Gastrocnemius medialis (tissue), 4 donors: ENCODE data around the gene TCF7L2. TPM values are rescaled to one million over a fixed set of nuclear protein-coding genes. Genes with fewer than 3 reads are reported as not detected.

Experiments
- ATAC-seq, 2 donors: fragments of 150-250 bp; one replicate each; pipeline ENCODE4 v1.9.1; 2016
- DNase-seq, 2 donors: peaks; one replicate each; pipeline ENCODE4 v3.0.0-alpha.2; 2019
- H3K27ac ChIP-seq, 4 donors: fragments of 200-600 bp; sonication (generic); 1 replicate in 1 of 4; 2 replicates in 3 of 4; pipeline ENCODE4 v1.5.1; 2016 to 2018; ENCODE audit warnings: mild to moderate bottlenecking in 2 of 4, moderate library complexity in 1 of 4
- H3K27me3 ChIP-seq, 3 donors: fragments of 200-600 bp; sonication (generic) in 2 of 3; 1 replicate in 1 of 3; 2 replicates in 2 of 3; pipeline versions ENCODE4 v1.5.1 to v1.6.0; 2016 to 2019; ENCODE audit warnings: mild to moderate bottlenecking in 1 of 3, moderate library complexity in 1 of 3
- H3K36me3 ChIP-seq, 2 donors: fragments of 200-600 bp; sonication (generic) in 1 of 2; one replicate each; pipeline ENCODE4 v1.5.1; 2017 to 2018
- H3K4me1 ChIP-seq, 2 donors: fragments of 200-600 bp; sonication (generic) in 1 of 2; one replicate each; pipeline ENCODE4 v1.5.1; 2016 to 2017; ENCODE audit warnings: mild to moderate bottlenecking in 2 of 2
- H3K4me3 ChIP-seq, 4 donors: fragments of 200-600 bp; sonication (generic) in 3 of 4; 1 replicate in 1 of 4; 2 replicates in 3 of 4; pipeline ENCODE4 v1.5.1; 2016 to 2019; ENCODE audit warnings: mild to moderate bottlenecking in 2 of 4
- H3K9me3 ChIP-seq, 3 donors: fragments of 200-600 bp; sonication (generic) in 2 of 3; 1 replicate in 1 of 3; 2 replicates in 2 of 3; pipeline ENCODE4 v1.5.1; 2016 to 2019
- POLR2A ChIP-seq, 2 donors: fragments of 450-650 bp; IDR thresholded peaks; one replicate each; pipeline ENCODE4 v1.6.1; 2017; ENCODE audit warnings: antibody characterized with exemption in 2 of 2, mild to moderate bottlenecking in 2 of 2, moderate library complexity in 2 of 2
- in situ Hi-C, 4 donors: fragments of 200-750 bp; cut with MboI; loops; one replicate each; pipeline versions ENCODE4 v1.15.0 to v1.8.0; 2017; ENCODE audit warnings: low sequenced_read_pairs in 4 of 4
- intact Hi-C: fragments of 100-400 bp; cut with DNase I; formaldehyde crosslinking; loops from one replicate; pipeline ENCODE4 v1.15.1; 2023; ENCODE audit warnings: low total_unique reads
- total RNA-seq, 4 donors: library from RNA; depleted of rRNA; stranded (reverse); fragments of >200 nt; gene quantifications; one replicate each; pipeline versions ENCODE4 v1.1.0 to v1.2.3, GENCODE V29; 2016
- TF ChIP-seq, protein P1 (sequence below), 5 experiments: fragments of 450-650 bp in 3 of 5; fragments of 200-600 bp in 2 of 5; sonication (generic) in 2 of 5; IDR thresholded peaks in 4 of 5; conservative IDR thresholded peaks in 1 of 5; 1 replicate in 4 of 5; 2 replicates in 1 of 5; pipeline ENCODE4 v1.5.1; 2016 to 2019; ENCODE audit warnings: antibody characterized with exemption in 5 of 5, mild to moderate bottlenecking in 3 of 5, moderate library complexity in 3 of 5

TCF7L2 gene
- total RNA-seq, 4 donors from 2014 or later = 4.6 to 5.1 (median 5.0) TPM

DNA sequence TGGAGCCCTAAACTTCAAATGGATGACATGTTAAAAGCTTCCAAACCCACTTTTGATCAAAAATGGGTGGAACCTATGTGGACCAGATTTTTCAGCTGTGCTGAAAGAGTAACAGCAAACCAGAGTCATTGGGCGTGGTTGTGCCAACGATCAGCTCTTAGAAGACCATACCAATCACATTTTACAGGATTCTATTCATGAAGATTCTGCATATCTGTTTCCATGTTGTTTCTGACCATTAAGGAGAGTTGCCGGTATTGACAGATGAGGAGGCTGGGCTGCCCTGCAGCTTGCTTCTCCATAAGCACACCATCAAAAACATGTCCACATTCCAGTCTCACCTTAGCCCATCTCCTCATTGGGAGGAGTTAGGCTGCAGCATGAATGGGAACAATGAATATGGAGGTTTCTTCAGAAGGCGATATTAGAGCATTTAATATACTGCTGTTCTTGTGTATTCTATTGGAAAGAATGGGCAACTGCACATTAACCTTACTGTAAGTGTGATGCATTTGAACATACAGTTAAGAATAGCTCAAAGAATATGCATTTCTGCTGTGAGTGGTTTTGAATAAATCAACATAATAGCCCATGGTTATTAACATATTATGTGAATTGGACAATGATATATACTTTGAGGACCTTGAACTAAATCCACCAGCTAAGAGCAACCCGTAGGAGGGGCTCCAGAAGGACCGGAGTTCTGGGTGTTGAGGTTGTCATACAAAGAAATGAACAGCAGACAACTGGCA is 116.7 kb downstream of the TCF7L2 start:
- TF ChIP-seq, protein P1, sequence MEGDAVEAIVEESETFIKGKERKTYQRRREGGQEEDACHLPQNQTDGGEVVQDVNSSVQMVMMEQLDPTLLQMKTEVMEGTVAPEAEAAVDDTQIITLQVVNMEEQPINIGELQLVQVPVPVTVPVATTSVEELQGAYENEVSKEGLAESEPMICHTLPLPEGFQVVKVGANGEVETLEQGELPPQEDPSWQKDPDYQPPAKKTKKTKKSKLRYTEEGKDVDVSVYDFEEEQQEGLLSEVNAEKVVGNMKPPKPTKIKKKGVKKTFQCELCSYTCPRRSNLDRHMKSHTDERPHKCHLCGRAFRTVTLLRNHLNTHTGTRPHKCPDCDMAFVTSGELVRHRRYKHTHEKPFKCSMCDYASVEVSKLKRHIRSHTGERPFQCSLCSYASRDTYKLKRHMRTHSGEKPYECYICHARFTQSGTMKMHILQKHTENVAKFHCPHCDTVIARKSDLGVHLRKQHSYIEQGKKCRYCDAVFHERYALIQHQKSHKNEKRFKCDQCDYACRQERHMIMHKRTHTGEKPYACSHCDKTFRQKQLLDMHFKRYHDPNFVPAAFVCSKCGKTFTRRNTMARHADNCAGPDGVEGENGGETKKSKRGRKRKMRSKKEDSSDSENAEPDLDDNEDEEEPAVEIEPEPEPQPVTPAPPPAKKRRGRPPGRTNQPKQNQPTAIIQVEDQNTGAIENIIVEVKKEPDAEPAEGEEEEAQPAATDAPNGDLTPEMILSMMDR (IDR thresholded peaks at IDR 0.05 in 4 of 5, conservative IDR thresholded peaks at IDR 0.05 in 1 of 5) = no peak
- no peak for TF ChIP-seq POLR2A (IDR thresholded peaks at IDR 0.05)

DNA sequence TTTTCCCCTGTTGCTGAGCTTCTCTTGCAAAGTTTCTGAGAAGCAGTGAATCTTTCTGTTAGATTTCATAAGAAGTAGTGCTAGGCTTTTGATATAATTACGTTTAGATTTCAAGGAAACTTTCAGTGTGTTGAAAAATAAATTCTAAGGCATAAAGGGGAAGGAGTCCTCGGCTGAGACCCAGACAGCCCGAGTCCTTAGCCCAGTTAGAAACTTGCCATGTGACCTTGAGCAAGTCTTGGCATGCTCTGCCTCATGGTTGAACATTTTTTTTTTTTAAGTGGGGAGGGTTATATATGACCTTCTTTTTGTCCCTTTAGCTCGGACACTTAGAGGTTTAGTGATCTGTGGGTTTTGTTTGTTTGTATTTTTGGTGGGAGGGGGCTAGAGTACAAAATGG is 117.5 kb downstream of the TCF7L2 start:
- Histone ChIP-seq H3K36me3 (no peaks in the 10 kb centered on the region), H3K4me3 (no peak overlapping the region), H3K27me3 (no peaks in the 10 kb centered on the region), H3K9me3 (no peaks in the 10 kb centered on the region), H3K4me1 (peaks cover 8 to 9% of the 10 kb centered on the region in 2 donors), H3K27ac (no peak overlapping the region)
- intact Hi-C loops (no loop called here), in situ Hi-C loops (no loop called here)
- ATAC-seq (no peak), DNase-seq (no peak)
- TF ChIP-seq POLR2A (IDR thresholded peaks at IDR 0.05) = no peak
- TF ChIP-seq, protein P1 (IDR thresholded peaks at IDR 0.05 in 4 of 5, conservative IDR thresholded peaks at IDR 0.05 in 1 of 5) = no peak

More for the DNA sequence above, 116.7 kb downstream of the TCF7L2 start:
- Histone ChIP-seq H3K27ac (no peak overlapping the region), H3K36me3 (no peaks in the 10 kb centered on the region), H3K4me3 (no peak overlapping the region), H3K27me3 (no peaks in the 10 kb centered on the region), H3K9me3 (no peaks in the 10 kb centered on the region), H3K4me1 (peaks cover 8 to 9% of the 10 kb centered on the region in 2 donors)
- in situ Hi-C loops (no loop called here), intact Hi-C loops (no loop called here)
- no peak for ATAC-seq
- no peak for DNase-seq

DNA sequence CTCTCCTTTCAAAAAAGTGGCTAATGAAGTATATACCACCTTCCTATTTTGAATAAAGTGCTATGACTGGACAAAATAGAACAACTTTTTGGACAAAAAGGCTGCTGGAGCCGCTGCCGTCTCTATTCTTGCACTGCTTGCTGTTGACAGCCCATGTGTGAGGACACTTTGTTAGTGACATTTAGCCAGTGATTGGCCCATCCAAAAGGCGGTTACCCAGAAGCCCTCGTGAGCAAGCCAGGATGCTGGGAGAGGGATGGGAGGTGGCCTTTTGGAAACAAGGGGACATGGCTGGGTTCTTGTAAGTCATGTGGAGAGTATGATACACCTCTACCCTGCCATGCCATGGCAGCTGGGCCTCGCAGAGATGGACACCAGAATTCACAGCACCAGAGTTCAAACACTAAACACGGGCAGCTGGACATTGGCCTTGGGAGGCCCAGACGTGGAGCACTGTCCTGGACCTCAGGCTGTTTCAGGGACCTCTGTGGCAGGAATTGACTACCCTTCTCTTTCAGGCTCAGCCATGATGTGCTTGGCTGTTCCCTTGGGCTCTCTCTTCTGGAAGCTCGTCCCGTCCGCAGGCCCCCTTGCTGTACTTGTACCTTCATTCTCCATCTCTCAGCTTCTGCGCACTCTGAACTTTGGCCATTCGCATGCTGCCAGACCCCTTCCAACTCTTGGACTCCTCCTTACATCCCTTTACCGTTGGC is 118.3 kb downstream of the TCF7L2 start:
- H3K4me1 ChIP-seq = peaks cover 8 to 9% of the 10 kb centered on the region in 2 donors
- H3K4me3 ChIP-seq = no peak overlapping the region
- no peak for TF ChIP-seq POLR2A (IDR thresholded peaks at IDR 0.05)
- TF ChIP-seq, protein P1 (IDR thresholded peaks at IDR 0.05 in 4 of 5, conservative IDR thresholded peaks at IDR 0.05 in 1 of 5) = no peak
- no peaks in the 10 kb centered on the region for H3K27me3 ChIP-seq
- DNase-seq = no peak
- intact Hi-C loops (no loop called here), in situ Hi-C loops (no loop called here)
- no peaks in the 10 kb centered on the region for H3K9me3 ChIP-seq
- ATAC-seq = no peak
- H3K27ac ChIP-seq = no peak overlapping the region
- H3K36me3 ChIP-seq = no peaks in the 10 kb centered on the region

DNA sequence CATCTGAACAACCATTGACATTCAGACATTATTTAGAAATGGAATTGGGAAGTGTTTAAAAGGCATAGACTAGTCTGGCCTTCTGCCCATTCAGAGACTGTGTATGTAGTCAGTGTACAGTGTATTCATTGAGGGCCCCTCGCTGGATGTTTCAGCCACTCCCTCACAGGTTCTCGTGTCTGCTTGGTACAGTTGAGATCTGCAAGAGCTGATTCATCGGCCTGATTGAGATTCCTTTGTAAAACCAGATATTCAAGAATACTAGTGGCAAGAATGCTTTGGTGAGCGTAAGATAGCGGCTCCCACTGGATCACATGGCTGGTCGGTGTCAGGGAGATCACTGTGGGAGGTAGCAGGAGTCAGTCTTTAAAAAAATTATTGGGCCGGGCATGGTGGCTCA is 119.5 kb downstream of the TCF7L2 start:
- DNase-seq (no peak), ATAC-seq (no peak)
- no peak for TF ChIP-seq POLR2A (IDR thresholded peaks at IDR 0.05)
- TF ChIP-seq, protein P1 (IDR thresholded peaks at IDR 0.05 in 4 of 5, conservative IDR thresholded peaks at IDR 0.05 in 1 of 5) = no peak
- Histone ChIP-seq H3K27ac (no peak overlapping the region), H3K4me3 (no peak overlapping the region), H3K4me1 (peaks cover 4 to 14% of the 10 kb centered on the region in 2 donors), H3K36me3 (no peaks in the 10 kb centered on the region), H3K27me3 (no peaks in the 10 kb centered on the region), H3K9me3 (no peaks in the 10 kb centered on the region)
- in situ Hi-C loops (no loop called here), intact Hi-C loops (no loop called here)
